Measurements from ENCODE around the gene HCN3.
A peak's percentile ranks its signal among the peaks of the same experiment; 100 is the strongest.

DNA sequence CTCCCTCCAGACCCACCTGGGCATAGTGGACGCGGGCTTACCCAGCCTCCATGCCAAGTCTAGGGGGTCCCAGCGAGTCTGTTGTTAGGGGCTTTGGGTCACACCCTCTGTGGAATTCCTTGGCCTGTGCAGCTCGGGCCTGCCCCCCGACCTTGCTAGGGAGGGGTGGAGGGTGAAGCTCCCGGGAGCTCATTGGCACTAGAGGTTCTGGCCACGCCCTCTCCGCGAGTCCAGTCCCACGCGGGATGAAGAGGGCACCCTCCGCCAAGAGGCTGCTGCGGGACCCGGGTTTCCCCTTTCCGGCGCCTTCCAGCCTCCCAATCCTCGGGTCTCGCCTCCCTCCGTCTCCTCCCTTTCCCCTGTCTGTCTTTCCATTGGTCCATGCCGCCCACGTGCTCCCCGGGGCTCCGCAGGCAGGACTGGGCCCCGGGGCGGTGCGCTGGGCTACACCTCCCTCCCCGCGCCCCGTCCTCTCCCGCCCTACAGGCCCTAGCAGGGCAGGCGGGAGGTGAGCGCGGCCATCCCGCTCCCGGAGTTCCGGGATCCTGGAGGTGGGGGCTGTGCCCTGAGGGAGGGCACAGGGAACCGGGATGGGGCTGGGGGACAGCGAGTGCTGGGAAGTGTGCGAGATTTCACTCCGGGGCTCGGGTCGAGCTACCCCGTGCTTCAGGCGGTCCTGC is 46.9 kb downstream of the HCN3 start:
- TF ChIP-seq, protein P1, sequence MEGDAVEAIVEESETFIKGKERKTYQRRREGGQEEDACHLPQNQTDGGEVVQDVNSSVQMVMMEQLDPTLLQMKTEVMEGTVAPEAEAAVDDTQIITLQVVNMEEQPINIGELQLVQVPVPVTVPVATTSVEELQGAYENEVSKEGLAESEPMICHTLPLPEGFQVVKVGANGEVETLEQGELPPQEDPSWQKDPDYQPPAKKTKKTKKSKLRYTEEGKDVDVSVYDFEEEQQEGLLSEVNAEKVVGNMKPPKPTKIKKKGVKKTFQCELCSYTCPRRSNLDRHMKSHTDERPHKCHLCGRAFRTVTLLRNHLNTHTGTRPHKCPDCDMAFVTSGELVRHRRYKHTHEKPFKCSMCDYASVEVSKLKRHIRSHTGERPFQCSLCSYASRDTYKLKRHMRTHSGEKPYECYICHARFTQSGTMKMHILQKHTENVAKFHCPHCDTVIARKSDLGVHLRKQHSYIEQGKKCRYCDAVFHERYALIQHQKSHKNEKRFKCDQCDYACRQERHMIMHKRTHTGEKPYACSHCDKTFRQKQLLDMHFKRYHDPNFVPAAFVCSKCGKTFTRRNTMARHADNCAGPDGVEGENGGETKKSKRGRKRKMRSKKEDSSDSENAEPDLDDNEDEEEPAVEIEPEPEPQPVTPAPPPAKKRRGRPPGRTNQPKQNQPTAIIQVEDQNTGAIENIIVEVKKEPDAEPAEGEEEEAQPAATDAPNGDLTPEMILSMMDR (IDR thresholded peaks at IDR 0.05): peak in 1 of 6 experiments; percentile 18
- TF ChIP-seq POLR2A (IDR thresholded peaks at IDR 0.05): peak; percentile 90 to 91
